NCI-H2107 treated with DMSO at 0.1 percent for 48 hours (cell line): ENCODE results near the gene OXT.
"Not testable (repeated sequence)": the region's sequence is repeated elsewhere in the genome, so short reads cannot be mapped to it uniquely, and the experiment has no call there.

Source experiments
- DNase-seq: peaks from one replicate; lab custom pipeline; 2025; ENCODE audit not compliant: unreplicated experiment; lab: John Stamatoyannopoulos, UW

OXT gene

GRCh38 chr20:3109350-3110302 lies 38.2 kb downstream of the OXT start:
- DNase-seq: no peak

- DNase-seq: no peak
These were observed 40.1 kb downstream of the OXT start for GRCh38 chr20:3111507-3111906.

GRCh38 chr20:3111995-3112394 lies 40.6 kb downstream of the OXT start:
- no peak for DNase-seq

GRCh38 chr20:3115190-3116107 lies 44.0 kb downstream of the OXT start:
- DNase-seq: peak; percentile 52

GRCh38 chr20:3116341-3116740 lies 44.9 kb downstream of the OXT start:
- DNase-seq: no peak

- DNase-seq: not testable (repeated sequence)
These were observed 46.5 kb downstream of the OXT start for GRCh38 chr20:3117839-3118379.

GRCh38 chr20:3119044-3119443 lies 47.6 kb downstream of the OXT start:
- DNase-seq: no peak

GRCh38 chr20:3121271-3121911 lies 50.0 kb downstream of the OXT start:
- no peak for DNase-seq
